ENCODE data around the gene SP4.
"Not testable (repeated sequence)": the region's sequence is repeated elsewhere in the genome, so short reads cannot be mapped to it uniquely, and the experiment has no call there.

- not testable (repeated sequence) for TF ChIP-seq CTCF (conservative IDR thresholded peaks at IDR 0.05; ENCODE audit: low read depth in 2 of 2); POLR2AphosphoS5 (IDR thresholded peaks at IDR 0.05; ENCODE audit: low read depth); EZH2 (IDR thresholded peaks at IDR 0.05; ENCODE audit: low read depth, unreplicated experiment); REST (IDR thresholded peaks at IDR 0.05; ENCODE audit: unreplicated experiment); STAT1 (IDR thresholded peaks at IDR 0.05; ENCODE audit: unreplicated experiment); ETS1 (IDR thresholded peaks at IDR 0.05); EZH2phosphoT487 (IDR thresholded peaks at IDR 0.05; ENCODE audit: unreplicated experiment); CREB1 (CRISPR knock-in tag; IDR thresholded peaks at IDR 0.05; ENCODE audit: low read depth); ZNF462 (CRISPR knock-in tag; IDR thresholded peaks at IDR 0.05)
Observed at GRCh38 chr7:21536445-21537118, 108.7 kb downstream of the SP4 start.
